SKM-1 treated with dmso at 0.1 percent for 144 hours (cell line): ENCODE data around the gene MRGPRD.

ENCODE experiments used
- DNase-seq: peaks from one replicate; lab custom pipeline; 2025; ENCODE audit not compliant: unreplicated experiment; lab: John Stamatoyannopoulos, UW

Gene MRGPRD

GRCh38 chr11:68970921-68971636, 9.7 kb downstream of the MRGPRD start:
- DNase-seq: no peak

GRCh38 chr11:68969386-68969785, 11.4 kb downstream of the MRGPRD start:
- DNase-seq: no peak

DNA sequence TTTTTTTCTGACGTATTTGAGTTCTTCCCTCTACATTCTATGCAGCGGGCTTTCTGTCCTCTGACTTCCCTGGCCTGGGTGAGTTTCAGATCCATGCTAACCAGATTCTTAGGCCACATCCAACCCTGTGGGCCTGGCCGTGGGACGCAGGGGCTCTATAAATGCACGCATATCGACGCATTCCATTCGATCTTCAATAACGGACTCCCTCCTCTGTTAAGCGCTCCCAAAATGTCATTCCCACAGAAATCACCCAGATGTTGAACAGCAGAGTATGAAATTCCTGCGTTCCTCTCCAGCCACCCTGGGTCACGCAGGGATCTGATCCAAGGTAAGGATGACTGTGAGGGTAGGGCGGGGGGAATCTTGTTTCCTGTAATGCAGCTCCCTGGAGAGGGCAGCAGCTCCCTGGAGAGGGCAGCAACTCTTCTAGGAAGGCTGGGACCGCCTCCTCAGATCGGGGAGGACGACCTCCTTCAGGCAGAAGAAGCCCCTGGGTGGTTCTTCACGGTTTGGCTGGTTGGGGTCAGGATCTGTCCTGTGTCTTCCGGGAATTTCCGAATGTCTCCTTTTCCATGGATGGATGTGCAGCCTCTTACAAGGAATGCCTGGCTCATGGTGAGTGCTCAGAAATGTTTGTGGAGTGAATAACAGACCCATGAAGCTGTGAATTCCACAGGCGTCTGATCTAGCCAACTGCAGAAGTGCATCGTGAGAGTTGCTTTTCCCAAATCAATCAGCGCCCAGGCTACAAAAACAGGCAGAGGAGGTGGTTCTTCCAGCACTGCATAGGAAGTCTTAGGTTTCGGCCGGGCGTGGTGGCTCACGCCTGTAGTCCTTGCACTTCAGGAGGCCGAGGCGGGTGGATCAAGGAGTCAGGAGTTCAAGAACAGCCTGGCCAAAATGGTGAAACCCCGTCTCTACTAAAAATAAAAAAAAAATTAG, 12.2 kb downstream of the MRGPRD start:
- no peak for DNase-seq

DNA sequence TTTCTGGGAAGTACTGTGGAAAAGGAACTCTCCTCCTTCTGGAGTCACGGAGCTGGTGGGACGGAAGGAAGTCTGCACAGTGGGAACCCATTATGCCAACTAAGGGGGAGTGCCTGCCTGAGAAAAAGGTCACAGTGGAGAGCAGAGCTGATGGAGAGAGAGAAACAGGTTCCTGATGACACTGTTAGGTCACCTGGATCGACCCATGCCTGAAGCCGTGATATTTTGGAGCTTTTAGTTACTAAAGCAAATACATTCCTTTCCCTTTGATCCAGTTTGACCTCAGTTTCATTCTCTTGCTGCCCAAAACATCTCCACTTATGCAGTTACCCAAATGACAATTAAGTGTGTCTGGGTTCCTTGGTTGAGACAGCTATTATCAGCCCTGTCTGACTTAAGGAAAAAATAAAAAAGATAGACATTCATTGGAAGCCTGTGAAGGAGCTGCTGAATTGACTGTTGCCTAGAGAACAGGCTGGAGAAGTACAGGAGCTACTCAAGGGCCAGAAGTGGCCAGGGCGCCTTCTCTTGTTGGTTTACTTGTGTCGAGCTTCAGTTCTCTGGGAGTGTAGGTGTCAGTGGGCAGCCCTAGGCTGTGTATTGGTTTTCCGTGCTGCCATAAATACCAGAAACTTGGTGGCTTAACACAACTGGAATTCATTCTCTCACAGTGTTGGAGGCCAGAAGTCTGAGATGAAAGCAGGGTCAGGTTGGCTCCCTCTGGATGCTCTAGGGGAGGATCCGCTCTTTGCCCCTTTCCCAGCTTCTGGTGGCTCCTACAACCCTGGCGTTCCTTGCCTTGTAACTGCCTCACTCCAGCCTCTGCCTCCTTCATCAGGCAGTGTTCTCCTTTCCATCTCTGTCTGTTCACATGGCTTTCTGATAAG, 13.6 kb downstream of the MRGPRD start:
- DNase-seq: no peak

DNA sequence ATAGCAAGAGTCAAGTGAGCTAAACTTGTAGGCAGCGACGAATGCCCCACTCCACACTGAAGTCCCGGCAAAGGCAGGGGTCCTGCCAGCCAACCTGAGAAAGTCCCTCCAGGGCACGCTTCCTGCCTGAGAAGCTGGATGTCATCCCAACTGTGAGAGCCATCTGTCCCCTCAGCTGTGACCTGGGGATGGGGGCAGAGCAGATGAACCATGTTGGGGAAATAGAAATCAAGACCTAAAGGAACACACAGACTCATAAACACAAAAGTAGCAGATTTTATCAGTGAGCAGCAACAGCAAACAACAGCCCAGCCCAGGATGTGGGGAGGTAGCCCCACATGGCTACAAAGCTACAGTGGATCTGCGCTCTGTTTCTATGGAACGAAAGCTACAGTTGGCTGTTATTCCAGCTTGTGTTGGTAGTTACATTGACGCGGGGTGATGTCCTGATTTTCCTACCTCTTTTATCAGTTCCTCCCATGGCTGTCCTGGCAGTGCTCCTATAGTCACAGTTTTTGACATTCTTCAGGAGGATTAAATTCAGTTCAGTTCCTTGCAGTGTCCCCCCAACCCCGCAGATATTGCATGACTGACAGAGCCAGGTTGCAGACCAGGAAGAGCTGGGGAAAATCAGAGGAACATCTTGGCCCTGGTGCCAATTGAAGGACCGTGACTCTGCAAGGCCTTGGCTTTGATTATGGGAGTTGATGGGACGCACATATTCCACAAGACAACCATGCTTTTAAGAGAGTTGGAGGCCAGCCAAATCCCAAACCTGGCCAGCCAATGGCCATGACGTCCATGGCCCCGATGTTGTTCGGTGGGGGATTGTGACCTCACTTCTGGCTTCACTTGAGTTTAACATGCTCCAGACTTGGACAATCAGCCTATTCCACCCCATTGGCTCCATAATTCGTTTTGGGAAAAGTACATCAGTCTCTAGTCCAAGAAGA, 14.6 kb downstream of the MRGPRD start:
- no peak for DNase-seq

DNA sequence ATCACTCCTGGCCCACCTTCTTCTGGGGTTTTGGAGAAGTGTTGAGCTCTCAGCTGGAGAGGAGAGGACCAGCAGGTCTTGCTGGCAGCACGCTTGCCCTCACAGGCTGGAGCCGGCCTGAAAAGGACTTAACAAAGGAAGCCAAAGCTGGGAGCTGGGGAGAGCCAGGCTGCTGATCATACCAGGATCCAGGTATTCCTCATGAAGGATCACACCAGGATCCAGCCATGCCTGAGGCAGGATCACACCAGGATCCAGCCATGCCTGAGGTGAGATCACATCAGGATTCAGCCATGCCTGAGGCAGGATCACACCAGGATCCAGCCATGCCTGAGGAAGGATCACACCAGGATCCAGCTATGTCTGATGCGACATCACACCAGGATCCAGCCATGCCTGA, 17.0 kb downstream of the MRGPRD start:
- DNase-seq: no peak

GRCh38 chr11:68962527-68963250, 18.1 kb downstream of the MRGPRD start:
- no peak for DNase-seq

- DNase-seq: no peak
These were observed 19.5 kb downstream of the MRGPRD start for GRCh38 chr11:68961245-68961644.

DNA sequence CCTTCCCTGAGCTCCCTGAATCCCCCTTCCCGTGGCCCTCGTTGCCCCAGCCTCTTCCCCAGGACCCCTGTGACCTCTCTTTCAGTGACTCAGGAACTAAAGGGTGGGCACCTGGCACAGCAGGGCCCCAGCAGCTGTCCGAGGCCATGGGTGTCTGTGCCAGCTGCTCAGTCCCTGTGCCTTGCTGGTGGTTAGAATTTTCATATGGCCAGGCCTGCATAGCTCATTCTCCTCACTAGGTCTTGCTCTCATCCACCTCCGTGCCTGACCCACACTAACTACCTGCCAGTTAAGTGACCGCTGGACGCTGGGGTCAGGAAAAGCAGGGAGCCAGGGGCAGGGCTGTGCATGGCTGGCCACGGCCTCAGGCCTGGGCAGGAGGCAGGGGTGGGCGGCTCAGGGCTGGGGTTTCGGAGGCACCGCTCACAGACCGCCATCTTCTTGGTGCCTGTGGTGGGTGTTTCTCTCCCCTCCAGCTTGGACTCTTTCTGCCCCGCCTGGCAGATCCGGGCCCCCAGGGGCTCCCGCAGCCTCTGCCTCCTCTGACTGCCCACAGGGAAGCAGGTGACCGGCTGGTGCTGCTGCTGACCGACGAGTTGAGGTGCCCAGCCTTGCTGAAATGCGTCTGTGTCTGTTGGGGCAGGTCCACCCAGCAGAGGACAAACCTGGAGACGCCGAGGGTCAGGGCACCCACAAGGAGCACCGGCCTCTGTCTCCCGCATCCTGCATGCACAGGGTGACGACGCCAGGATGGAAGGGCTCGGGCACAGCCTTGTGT, 20.3 kb downstream of the MRGPRD start:
- DNase-seq: no peak

DNA sequence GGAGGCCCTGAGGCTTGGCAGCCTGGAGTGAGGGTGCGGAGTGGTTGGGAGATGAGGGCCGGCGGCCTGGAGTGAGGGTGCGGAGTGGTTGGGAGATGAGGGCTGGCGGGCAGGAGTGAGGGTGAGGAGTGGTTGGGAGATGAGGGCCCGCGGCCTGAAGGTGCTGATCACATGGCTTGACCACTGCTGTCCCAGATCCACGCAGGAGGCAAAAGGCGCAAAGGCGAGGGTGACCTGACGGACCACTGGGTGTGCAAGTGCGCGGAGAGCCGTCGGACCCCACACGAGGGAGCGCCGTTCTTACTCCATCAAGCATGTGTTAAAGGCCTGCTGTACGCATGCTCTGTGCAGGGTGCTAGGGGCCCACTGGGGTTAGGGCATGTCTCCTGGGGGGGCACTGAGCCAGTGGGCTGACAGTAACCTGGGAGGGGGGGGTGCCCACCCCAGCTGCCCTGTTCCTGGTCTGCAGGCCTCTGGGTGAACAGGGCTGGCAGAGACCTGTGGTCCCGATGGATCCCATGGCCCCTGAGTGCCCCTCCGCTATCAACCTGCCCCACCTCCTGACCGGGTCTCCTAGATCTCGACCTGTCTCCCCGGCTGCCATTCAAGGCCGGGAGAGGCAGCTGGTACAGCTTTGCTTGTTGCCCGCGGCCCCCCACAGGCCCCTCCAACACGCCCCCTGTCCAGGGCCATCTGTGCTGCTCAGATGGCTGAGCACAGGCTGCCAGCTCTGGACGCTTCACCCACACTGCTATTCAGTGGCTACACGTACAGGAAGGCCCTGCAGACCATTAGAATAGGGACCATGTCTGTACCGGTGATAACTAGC, 21.1 kb downstream of the MRGPRD start:
- no peak for DNase-seq

GRCh38 chr11:68958211-68958610, 22.6 kb downstream of the MRGPRD start:
- DNase-seq: no peak

DNA sequence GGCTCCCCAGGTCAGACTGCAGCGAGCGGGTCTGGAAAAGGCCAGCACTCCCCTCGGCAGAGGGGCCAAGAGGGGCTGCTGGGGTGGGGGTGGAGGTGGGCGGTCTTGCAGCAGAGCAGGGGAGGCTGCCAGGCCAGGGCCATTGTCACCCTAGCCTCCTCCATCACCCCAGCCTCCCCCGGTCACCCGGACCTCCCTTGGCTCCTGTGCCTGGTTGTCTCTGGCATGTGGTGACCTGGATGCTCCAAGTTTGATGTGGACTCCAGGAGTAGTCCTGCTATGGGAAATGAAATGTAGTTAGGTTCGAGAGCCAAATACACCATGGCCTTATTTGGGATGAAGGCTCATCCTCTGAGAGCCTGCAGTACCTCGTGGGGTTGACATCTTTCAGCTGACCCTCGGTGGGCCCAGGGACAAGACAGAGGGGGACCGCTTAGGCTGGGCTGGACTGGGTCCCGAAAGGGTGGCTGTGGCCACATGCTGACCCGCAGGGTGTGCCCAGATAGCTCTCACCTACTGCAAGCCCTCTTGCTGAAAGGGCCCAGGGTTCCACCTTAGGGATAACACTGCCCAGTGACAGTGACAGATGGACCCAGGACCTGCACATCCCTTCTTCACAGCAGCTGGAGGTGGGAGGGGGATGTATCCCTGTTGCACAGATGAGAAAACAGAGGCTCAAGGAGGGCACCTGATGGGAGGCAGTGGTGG, 24.1 kb downstream of the MRGPRD start:
- DNase-seq: no peak

- DNase-seq: no peak
These were observed 24.6 kb downstream of the MRGPRD start for GRCh38 chr11:68956142-68956541.

DNA sequence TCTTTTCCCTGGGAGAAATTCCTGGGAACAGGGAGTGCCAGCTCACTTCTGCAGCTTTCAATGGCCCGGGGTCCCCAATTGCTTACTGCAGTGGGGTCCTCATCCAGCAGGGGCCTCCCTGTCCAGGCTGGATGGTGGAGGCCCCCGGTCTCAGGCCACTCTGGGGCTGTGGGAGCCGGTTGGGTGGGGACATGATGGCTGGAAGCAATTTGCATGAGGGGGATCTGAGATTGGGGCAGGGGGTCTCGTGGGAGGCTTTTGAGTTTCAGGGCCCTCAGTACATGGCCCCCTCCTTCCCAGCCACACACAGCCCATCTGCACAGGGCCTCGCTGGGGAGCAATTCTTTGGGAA, 25.2 kb downstream of the MRGPRD start:
- DNase-seq: no peak

GRCh38 chr11:68954836-68955606, 25.8 kb downstream of the MRGPRD start:
- no peak for DNase-seq

- no peak for DNase-seq
These were observed 30.0 kb downstream of the MRGPRD start for GRCh38 chr11:68950762-68951161.

DNA sequence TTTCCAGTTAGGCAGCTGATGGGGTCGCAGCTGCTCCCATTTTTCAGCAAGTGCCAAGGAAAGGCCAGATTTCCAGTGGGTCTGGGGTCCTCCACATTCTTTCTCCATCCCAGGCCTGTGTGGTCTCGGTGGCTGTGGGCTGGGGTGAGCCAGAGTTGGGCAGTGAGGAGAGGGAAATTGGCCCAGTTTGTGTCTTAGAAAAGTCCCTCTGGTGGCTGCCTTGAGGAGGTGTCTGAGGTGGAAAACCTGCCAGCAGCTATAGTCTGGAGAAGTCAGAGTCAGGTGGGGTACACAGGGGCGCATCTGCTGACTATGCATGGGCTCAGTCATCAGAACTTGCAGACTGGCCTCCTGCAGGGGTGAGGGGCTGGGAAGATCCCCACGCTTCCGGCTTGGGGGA, 30.5 kb downstream of the MRGPRD start:
- DNase-seq: peak; percentile 13
